GM06990 (cell line): Measurements from ENCODE around the gene WBP11.
A peak's percentile ranks its signal among the peaks of the same experiment; 100 is the strongest.

Experiments used
- DNase-seq: peaks from one replicate; pipeline ENCODE4 v3.0.0-alpha.2; 2011; ENCODE audit not compliant: insufficient read length; ENCODE audit errors: extremely low read depth
- H3K27me3 ChIP-seq: replicated peaks from 2 replicates; pipeline ENCODE4 v1.6.0; 2011; ENCODE audit warnings: low read length; ENCODE audit not compliant: control insufficient read depth, insufficient read depth
- H3K36me3 ChIP-seq: 2 replicates; pipeline ENCODE4 v1.5.1; 2011; ENCODE audit warnings: low read length; ENCODE audit not compliant: control insufficient read depth, insufficient read depth
- H3K4me3 ChIP-seq: replicated peaks from 2 replicates; pipeline ENCODE4 v1.5.1; 2011; ENCODE audit warnings: low read depth, mild to moderate bottlenecking, control low read depth, low read length
- CTCF ChIP-seq: IDR thresholded peaks from 2 replicates; pipeline ENCODE4 v1.5.1; 2011; ENCODE audit warnings: low read length, control low read depth, mild to moderate bottlenecking, inconsistent platforms; ENCODE audit not compliant: insufficient read depth, poor library complexity, severe bottlenecking

The WBP11 gene

GRCh38 chr12:14803011-14803829 lies at the start of gene WBP11, which contains the start of gene C12orf60:
Gene WBP11 (minus strand): TSS chr12:14803478. CDS start chr12:14801383, 2,095 bp downstream.
Gene C12orf60 (plus strand): TSS chr12:14803670. CDS start chr12:14822936, 19,266 bp downstream.
- DNase-seq, result peak; percentile 85
- H3K36me3 ChIP-seq, result peaks cover 3% of the 10 kb centered on the region
- H3K27me3 ChIP-seq, result no peaks in the 10 kb centered on the region

GRCh38 chr12:14852880-14853279 lies 49.6 kb upstream of the WBP11 start:
- Histone ChIP-seq H3K4me3 (no peak overlapping the region), H3K36me3 (no peaks in the 10 kb centered on the region), H3K27me3 (no peaks in the 10 kb centered on the region)
- no peak for DNase-seq
- TF ChIP-seq CTCF, result no peak

More at GRCh38 chr12:14803011-14803829, at the start of gene WBP11, which contains the start of gene C12orf60:
- peak; percentile 8 for TF ChIP-seq CTCF
- peak within 1 kb of the TSS; percentile 82 for H3K4me3 ChIP-seq

GRCh38 chr12:14850929-14851663 lies 47.8 kb upstream of the WBP11 start:
- Histone ChIP-seq H3K36me3 (no peaks in the 10 kb centered on the region), H3K27me3 (no peaks in the 10 kb centered on the region), H3K4me3 (no peak overlapping the region)
- no peak for TF ChIP-seq CTCF
- DNase-seq, result peak; percentile 13

- no peak overlapping the region for H3K4me3 ChIP-seq
- no peak for DNase-seq
- H3K27me3 ChIP-seq, result no peaks in the 10 kb centered on the region
- TF ChIP-seq CTCF, result no peak
- H3K36me3 ChIP-seq, result no peaks in the 10 kb centered on the region
Measured at GRCh38 chr12:14849661-14850060, 46.4 kb upstream of the WBP11 start.

- Histone ChIP-seq H3K4me3 (no peak overlapping the region), H3K36me3 (no peaks in the 10 kb centered on the region), H3K27me3 (no peaks in the 10 kb centered on the region)
- TF ChIP-seq CTCF, result no peak
- no peak for DNase-seq
Measured at GRCh38 chr12:14846876-14847580, 43.8 kb upstream of the WBP11 start.
